ENCODE measurements around the gene ANKRD36.
"Not testable (repeated sequence)": the region's sequence is repeated elsewhere in the genome, so short reads cannot be mapped to it uniquely, and the experiment has no call there.

GRCh38 chr2:97285187-97285586 is 172.2 kb downstream of the ANKRD36 start:
- TF ChIP-seq, protein P1, sequence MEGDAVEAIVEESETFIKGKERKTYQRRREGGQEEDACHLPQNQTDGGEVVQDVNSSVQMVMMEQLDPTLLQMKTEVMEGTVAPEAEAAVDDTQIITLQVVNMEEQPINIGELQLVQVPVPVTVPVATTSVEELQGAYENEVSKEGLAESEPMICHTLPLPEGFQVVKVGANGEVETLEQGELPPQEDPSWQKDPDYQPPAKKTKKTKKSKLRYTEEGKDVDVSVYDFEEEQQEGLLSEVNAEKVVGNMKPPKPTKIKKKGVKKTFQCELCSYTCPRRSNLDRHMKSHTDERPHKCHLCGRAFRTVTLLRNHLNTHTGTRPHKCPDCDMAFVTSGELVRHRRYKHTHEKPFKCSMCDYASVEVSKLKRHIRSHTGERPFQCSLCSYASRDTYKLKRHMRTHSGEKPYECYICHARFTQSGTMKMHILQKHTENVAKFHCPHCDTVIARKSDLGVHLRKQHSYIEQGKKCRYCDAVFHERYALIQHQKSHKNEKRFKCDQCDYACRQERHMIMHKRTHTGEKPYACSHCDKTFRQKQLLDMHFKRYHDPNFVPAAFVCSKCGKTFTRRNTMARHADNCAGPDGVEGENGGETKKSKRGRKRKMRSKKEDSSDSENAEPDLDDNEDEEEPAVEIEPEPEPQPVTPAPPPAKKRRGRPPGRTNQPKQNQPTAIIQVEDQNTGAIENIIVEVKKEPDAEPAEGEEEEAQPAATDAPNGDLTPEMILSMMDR (conservative IDR thresholded peaks at IDR 0.05; ENCODE audit: low read depth, low read length) = not testable (repeated sequence)
- not testable (repeated sequence) for TF ChIP-seq EZH2 (IDR thresholded peaks at IDR 0.05; ENCODE audit: low read length, unreplicated experiment); EZH2phosphoT487 (IDR thresholded peaks at IDR 0.05; ENCODE audit: borderline replicate concordance, low read length)

Data from PC-3 (cell line).